Bronchial epithelial cell (primary cell): ENCODE data around the gene ELP4. TPM values are rescaled to one million over a fixed set of nuclear protein-coding genes. Genes with fewer than 3 reads are reported as not detected.

Experiments
- DNase-seq: peaks from one replicate; pipeline ENCODE4 v3.0.0-alpha.2; 2010; ENCODE audit warnings: low read depth
- FAIRE-seq: peaks from 2 replicates; lab custom pipeline; 2011; peaks lifted over from hg19 to GRCh38; lab: Jason Lieb, UNC
- H3K27me3 ChIP-seq: 2 replicates; pipeline ENCODE4 v1.5.1; 2011; ENCODE audit warnings: low read length; ENCODE audit not compliant: control insufficient read depth, insufficient read depth
- H3K36me3 ChIP-seq: 2 replicates; pipeline ENCODE4 v1.5.1; 2011; ENCODE audit warnings: low read length; ENCODE audit not compliant: control insufficient read depth, insufficient read depth
- H3K4me3 ChIP-seq: 2 replicates; pipeline ENCODE4 v1.5.1; 2011; ENCODE audit warnings: mild to moderate bottlenecking, low read depth, low read length, control low read depth
- total RNA-seq: library from RNA; depleted of rRNA; stranded (reverse); fragments of >200 nt; gene quantifications from 2 replicates; pipeline ENCODE4 v1.2.1, GENCODE V29; 2014
- TF ChIP-seq, protein P1 (sequence below): IDR thresholded peaks from 2 replicates; pipeline ENCODE4 v1.5.1; 2011; ENCODE audit warnings: mild to moderate bottlenecking, moderate library complexity, low read length, control low read depth, inconsistent platforms; ENCODE audit not compliant: insufficient read depth, severe bottlenecking

Gene ELP4
- total RNA-seq, 1 donor from 2014 or later: 11.1 TPM

DNA sequence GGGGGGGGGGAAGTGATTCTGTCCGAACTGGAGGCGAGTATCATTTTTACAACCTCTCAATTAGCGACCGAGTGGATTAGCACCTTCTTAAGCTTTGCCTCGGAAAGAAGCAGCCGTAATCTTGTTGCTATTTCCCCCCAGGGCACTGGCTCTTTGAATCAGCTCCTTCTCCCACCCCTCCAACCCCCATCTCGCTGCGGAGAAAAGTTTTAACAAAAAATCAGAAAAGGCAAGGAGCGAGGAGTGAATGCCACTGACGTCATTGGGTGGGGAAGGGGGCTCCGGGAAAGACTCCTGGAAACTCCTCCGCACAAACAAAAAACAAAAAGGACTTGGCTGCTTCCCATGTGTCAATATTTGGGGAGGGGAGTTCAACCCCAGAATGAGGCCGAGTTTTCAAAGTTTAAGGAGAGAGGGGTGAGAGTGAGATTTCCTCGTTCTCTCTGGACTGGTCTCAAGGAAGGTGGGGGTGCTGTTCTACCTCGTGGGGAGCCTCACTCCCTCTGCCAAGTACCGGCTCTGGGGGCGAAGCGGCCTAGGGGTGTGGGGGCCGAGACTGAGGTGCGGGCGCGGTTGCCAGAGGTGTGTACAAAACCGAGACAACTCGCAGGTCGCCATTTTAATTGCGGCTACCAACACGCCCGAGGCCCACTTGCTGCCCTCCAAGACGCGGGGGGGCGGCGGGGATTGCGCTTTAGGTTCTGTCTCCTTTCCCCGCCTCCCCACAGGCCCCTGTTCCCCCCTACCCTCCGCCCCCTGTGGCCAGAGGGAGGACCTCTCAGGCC, 304.0 kb downstream of the ELP4 start:
- Histone ChIP-seq H3K4me3 (no peak overlapping the region), H3K27me3 (peaks cover 88% of the 10 kb centered on the region), H3K36me3 (no peaks in the 10 kb centered on the region)
- DNase-seq (no peak), FAIRE-seq (no peak)
- TF ChIP-seq, protein P1, sequence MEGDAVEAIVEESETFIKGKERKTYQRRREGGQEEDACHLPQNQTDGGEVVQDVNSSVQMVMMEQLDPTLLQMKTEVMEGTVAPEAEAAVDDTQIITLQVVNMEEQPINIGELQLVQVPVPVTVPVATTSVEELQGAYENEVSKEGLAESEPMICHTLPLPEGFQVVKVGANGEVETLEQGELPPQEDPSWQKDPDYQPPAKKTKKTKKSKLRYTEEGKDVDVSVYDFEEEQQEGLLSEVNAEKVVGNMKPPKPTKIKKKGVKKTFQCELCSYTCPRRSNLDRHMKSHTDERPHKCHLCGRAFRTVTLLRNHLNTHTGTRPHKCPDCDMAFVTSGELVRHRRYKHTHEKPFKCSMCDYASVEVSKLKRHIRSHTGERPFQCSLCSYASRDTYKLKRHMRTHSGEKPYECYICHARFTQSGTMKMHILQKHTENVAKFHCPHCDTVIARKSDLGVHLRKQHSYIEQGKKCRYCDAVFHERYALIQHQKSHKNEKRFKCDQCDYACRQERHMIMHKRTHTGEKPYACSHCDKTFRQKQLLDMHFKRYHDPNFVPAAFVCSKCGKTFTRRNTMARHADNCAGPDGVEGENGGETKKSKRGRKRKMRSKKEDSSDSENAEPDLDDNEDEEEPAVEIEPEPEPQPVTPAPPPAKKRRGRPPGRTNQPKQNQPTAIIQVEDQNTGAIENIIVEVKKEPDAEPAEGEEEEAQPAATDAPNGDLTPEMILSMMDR: no peak

DNA sequence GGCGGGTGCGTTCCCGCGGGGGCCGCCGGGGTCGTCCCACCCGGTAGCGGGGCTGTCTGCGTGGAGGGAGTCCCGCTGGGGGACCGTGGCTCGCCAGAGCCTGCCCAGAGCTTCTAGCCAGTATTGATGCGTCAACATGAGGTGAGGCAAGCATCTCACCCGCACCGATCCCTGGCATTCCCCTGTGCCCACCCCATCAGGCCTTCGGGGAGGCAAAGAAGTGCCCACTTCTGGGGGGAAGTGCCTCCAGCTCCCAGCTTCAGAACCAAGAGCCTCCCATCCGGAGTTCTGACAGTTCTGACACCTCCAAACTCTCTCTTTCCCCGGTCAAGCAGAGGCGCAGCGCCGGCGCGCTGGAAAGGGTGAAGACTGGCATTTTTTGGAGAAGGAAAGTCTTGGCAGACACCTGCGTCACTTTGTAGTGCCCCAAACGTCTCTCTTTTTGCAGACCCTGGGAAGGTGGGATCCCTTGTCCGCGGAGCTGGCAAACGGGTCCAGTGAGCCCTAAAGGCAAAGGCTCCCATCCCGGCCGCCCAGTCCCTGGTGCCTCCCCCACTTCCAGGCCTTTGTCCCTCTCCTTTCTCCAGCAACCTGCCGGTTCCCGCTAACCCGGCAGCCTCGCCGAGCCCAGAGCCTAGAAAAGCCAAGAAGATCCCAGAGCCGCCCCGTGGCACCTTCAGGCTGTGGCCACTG, 304.8 kb downstream of the ELP4 start:
- FAIRE-seq (no peak), DNase-seq (no peak)
- Histone ChIP-seq H3K4me3 (no peak overlapping the region), H3K36me3 (no peaks in the 10 kb centered on the region), H3K27me3 (peaks cover 88% of the 10 kb centered on the region)
- TF ChIP-seq, protein P1: no peak

DNA sequence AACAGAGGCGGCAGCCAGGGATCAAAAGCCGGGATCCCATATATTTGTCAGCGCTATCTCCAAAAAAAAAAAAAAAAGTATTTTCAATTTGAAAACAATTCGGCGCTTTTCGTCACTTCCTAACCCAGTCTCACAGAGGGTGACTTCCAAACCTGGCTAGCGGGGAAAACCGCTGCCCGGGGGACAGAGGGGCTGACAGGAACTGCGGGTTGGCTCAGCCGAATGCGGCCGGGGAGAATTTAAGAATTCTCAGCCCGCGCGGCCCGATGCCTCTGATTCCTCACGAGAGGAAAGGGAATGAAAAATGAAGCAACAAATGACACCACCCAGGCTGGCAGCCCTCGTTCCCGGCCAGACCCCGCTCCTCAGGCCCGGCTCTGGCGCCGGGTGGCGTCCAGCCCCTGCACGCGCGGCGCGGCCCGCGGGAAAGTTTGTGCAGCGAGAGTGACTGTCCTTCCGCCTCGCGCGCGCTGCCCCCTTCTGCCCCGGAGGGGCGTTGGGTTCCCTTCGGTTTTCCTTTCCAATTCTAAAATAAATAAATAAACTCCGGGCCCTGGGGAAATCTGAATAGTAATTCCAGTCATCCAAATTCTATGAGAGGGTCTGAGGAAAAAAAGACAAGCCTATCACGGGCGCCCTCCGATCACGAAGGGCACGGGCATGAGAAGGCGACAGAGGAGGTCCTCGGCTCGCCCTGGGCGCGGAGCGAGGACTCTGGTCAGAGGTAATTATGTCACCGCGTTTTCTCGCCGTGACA, 306.3 kb downstream of the ELP4 start:
- no peak for DNase-seq
- Histone ChIP-seq H3K4me3 (no peak overlapping the region), H3K36me3 (no peaks in the 10 kb centered on the region), H3K27me3 (peaks cover 89% of the 10 kb centered on the region)
- TF ChIP-seq, protein P1: no peak
- no peak for FAIRE-seq

DNA sequence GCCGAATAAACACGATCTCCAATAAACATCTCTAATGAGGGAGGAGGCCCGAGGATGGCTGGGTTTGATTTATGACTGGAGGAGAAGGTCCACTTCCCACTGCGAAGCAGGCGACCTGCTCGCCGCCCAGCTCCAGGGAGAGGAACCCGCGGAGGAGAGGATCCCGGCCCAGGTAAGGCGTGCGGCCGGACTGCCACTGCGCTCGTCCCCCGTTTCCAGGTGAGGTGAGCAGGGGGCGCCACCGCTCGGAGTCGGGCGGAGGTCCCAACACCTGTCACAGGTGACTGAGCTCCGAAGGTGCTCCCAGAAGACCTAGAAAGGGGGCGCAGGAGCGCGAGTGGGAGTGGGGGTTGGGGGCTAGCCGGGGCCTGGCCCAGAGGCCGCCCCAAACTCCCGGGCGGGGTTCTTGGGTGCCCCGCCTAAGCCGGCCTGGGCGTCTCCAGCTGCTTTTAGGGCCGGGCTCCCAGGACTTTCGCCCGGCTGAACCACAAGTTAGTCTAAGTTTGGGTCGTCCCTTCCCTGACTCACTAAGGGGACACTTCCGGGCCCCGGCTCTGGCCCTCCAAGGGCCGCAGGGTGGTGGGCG, 307.0 kb downstream of the ELP4 start:
- H3K27me3 ChIP-seq: peaks cover 88% of the 10 kb centered on the region
- no peak overlapping the region for H3K4me3 ChIP-seq
- FAIRE-seq (no peak), DNase-seq (no peak)
- H3K36me3 ChIP-seq: no peaks in the 10 kb centered on the region
- TF ChIP-seq, protein P1: no peak

DNA sequence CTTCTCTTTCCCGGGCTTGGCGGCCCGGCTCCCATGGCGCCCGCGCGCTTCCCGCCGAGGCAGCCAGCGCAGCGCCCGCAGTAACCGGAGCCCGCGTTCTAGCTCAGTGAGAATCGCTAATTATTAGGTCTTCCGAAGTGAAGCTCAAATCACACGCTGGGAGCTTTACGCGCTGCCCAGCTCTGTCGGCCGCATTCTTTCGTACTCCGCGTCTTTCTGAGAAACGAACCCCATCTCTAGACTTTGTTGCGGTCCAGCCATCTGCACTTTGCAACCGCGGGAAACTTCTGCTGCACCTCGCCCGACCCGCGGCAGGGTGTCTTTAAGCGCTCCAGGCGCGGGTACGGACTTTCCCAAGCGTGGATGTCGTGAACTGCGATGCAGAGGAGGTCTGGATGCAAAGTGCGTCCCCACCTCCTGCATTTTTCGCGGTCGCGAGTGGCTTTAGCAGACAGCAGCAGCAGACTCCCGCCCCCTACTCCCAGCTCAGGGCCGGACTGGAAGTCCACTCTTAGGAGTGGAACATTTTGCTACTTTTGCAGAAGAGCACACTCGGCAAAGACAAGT, 307.6 kb downstream of the ELP4 start:
- Histone ChIP-seq H3K4me3 (no peak overlapping the region), H3K27me3 (peaks cover 90% of the 10 kb centered on the region), H3K36me3 (no peaks in the 10 kb centered on the region)
- FAIRE-seq (no peak), DNase-seq (no peak)
- TF ChIP-seq, protein P1: no peak
